Fibroblast of peridontal ligament (primary cell): ENCODE data around the gene ZNF358.

Experiments used
- DNase-seq: peaks from one replicate; pipeline ENCODE4 v3.0.0-alpha.2; 2010; ENCODE audit errors: extremely low read depth

Gene ZNF358

GRCh38 chr19:7520131-7521051 lies 4.5 kb downstream of the ZNF358 start:
- DNase-seq: no peak

- DNase-seq: no peak
Observed at GRCh38 chr19:7521551-7522071, 5.7 kb downstream of the ZNF358 start.

- peak; percentile 93 for DNase-seq
Observed at GRCh38 chr19:7522072-7522922, 6.4 kb downstream of the ZNF358 start, which contains the start of gene MCOLN1. Gene MCOLN1 (plus strand): TSS chr19:7522624. CDS start chr19:7522751, 127 bp downstream.

- no peak for DNase-seq
Observed at GRCh38 chr19:7522923-7523667, 7.2 kb downstream of the ZNF358 start.

- no peak for DNase-seq
Observed at GRCh38 chr19:7524523-7524922, 8.6 kb downstream of the ZNF358 start.

GRCh38 chr19:7524992-7525739 lies 9.3 kb downstream of the ZNF358 start:
- no peak for DNase-seq

- DNase-seq: no peak
Observed at GRCh38 chr19:7526059-7526929, 10.4 kb downstream of the ZNF358 start.

- DNase-seq: no peak
Observed at GRCh38 chr19:7527516-7528191, 11.8 kb downstream of the ZNF358 start.

- no peak for DNase-seq
Observed at GRCh38 chr19:7528192-7528519, 12.3 kb downstream of the ZNF358 start.

- DNase-seq: no peak
Observed at GRCh38 chr19:7528522-7529245, 12.8 kb downstream of the ZNF358 start.

- no peak for DNase-seq
Observed at GRCh38 chr19:7529246-7529600, 13.3 kb downstream of the ZNF358 start.

- no peak for DNase-seq
Observed at GRCh38 chr19:7529610-7530490, 13.9 kb downstream of the ZNF358 start.

GRCh38 chr19:7533281-7533885 lies 17.5 kb downstream of the ZNF358 start:
- peak; percentile 42 for DNase-seq

- DNase-seq: peak; percentile 85
Observed at GRCh38 chr19:7533925-7534480, 18.1 kb downstream of the ZNF358 start.

- DNase-seq: peak; percentile 82
Observed at GRCh38 chr19:7534531-7535046, 18.7 kb downstream of the ZNF358 start.

- peak; percentile 90 for DNase-seq
Observed at GRCh38 chr19:7535047-7535997, 19.4 kb downstream of the ZNF358 start, which contains the start of gene PNPLA6. Gene PNPLA6 (plus strand): TSS chr19:7535717. CDS start chr19:7535789, 72 bp downstream.
